AG08395 (cell line): ENCODE data around the gene SARS1.
A peak's percentile ranks its signal among the peaks of the same experiment; 100 is the strongest.

Experiments
- DNase-seq: peaks from one replicate; pipeline ENCODE4 v3.0.0; 2012; ENCODE audit warnings: mixed read lengths, low spot score

SARS1 gene

DNA sequence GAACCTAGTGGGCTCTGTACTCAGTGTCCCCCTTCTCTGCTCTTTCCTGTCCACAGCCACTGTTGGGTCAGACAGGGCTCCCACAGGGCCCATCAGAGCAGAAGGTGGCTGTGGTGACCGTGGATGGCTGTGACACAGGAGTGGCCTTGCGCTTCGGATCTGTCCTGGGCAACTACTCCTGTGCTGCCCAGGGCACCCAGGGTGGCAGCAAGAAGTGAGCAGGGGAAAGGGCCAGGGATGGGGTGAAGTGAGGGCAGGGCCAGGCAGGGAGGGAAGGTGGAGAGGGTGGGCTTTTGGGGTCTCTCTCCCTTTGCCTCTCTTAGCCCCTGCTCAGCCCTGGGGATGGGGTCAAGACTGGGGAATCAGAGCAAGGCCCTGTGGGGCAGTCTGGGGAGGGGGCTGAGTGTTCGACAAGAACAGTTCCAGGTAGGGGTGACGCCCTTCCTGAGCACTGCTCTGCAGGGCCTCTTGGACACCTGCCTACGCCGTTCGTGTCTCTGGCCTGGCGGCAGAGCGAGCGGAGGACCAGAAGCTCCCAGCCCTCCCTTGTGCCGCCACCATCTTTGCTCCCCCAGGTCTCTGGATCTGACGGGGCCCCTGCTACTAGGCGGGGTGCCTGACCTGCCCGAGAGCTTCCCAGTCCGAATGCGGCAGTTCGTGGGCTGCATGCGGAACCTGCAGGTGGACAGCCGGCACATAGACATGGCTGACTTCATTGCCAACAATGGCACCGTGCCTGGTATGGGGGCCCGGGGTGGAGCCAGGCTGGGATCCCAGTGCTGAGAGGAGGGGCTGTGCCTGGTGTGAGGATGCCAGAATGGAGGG is 48.7 kb downstream of the SARS1 start:
- no peak for DNase-seq

DNA sequence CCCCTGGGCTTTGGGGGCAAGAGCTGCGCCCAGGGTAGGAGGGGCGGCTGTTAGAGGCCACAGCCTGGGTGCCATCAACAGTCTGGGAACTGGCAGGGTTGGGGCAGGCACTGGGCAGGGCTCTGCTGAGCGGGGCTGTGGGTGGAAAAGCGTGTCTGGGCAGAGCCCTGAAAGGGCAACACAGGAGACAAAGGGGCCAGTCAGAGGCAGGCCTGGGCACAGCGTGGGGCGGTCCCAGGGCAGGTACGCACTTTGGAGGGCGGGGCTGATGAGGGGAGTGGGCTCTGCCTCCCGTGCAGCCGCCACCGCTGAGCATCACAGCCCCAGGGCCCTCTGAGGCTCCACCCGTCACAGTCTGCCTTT is 49.5 kb downstream of the SARS1 start:
- DNase-seq = no peak

DNA sequence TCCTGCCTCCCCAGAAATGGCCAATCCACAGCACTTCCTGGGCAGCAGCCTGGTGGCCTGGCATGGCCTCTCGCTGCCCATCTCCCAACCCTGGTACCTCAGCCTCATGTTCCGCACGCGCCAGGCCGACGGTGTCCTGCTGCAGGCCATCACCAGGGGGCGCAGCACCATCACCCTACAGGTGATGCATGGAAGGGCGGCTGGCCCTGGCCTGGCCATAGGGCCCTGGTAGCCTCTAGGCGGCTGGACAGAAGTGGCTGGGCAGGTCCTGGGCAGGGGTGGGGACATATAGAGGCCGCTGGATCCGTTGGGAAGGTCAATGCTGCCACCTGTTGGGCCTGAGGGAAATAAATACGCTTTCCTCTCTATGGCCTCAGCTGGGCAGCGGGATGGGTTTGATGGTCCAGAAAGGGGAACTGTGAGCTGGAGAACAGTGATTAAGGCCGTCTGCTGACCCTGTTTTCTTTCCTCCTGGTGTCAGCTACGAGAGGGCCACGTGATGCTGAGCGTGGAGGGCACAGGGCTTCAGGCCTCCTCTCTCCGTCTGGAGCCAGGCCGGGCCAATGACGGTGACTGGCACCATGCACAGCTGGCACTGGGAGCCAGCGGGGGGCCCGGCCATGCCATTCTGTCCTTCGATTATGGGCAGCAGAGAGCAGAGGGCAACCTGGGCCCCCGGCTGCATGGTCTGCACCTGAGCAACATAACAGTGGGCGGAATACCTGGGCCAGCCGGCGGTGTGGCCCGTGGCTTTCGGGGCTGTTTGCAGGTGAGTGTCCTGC is 50.1 kb downstream of the SARS1 start:
- peak; percentile 90 for DNase-seq

GRCh38 chr1:109264379-109264755 is 50.6 kb downstream of the SARS1 start:
- no peak for DNase-seq

DNA sequence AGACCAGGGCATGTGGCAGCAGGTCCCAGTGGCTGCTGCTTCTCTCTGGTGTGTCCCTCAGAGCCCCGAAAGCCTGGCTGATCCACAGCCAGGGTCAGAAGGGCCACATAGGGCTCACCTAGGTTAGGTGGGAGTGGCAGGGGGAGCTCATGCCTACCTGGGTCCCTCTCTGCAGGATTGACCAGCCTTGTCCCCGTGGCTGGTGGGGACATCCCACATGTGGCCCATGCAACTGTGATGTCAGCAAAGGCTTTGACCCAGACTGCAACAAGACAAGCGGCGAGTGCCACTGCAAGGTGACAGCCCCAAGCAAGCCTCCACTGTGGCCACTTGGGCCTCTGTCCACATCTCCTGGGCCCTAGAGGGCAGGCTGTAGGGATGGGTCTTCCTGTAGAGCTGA is 51.3 kb downstream of the SARS1 start:
- no peak for DNase-seq

DNA sequence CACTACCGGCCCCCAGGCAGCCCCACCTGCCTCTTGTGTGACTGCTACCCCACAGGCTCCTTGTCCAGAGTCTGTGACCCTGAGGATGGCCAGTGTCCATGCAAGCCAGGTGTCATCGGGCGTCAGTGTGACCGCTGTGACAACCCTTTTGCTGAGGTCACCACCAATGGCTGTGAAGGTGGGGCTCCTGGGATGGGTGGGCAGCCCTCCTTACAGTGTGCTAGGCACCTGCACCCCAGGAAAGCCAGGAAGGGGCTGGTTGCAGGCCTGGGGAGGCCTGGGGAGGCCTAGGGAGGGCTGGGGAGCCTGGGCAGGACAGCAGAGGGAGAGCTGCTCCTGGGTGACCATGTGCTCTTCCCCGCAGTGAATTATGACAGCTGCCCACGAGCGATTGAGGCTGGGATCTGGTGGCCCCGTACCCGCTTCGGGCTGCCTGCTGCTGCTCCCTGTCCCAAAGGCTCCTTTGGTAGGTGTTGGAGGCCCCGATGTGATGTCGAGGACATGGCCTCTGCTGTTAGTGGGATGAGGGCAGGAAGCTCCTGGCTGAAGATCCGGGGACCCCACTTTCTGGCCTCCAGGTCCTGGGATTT is 52.1 kb downstream of the SARS1 start:
- no peak for DNase-seq

GRCh38 chr1:109266965-109267364 is 53.2 kb downstream of the SARS1 start:
- peak; percentile 70 for DNase-seq

DNA sequence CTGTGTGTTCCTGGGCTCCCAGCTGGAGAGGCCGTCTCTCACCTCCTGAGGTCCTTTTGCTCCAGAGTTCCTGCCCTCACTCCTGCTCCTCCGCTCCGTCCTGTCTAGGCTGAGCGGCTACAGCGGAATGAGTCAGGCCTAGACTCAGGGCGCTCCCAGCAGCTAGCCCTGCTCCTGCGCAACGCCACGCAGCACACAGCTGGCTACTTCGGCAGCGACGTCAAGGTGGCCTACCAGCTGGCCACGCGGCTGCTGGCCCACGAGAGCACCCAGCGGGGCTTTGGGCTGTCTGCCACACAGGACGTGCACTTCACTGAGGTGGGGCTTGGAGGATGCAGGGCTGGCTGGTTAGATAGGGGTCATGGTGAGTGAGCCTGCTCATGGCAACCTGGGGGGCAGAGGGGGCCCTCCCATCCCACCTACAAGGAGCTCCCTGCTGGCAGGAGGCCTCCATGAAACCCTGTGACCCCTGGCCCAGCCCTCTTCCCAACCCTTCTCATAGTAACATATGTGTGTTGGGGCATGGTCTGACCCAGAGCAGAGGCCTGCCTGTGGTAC is 54.1 kb downstream of the SARS1 start:
- no peak for DNase-seq

GRCh38 chr1:109268431-109269211 is 54.9 kb downstream of the SARS1 start:
- no peak for DNase-seq

DNA sequence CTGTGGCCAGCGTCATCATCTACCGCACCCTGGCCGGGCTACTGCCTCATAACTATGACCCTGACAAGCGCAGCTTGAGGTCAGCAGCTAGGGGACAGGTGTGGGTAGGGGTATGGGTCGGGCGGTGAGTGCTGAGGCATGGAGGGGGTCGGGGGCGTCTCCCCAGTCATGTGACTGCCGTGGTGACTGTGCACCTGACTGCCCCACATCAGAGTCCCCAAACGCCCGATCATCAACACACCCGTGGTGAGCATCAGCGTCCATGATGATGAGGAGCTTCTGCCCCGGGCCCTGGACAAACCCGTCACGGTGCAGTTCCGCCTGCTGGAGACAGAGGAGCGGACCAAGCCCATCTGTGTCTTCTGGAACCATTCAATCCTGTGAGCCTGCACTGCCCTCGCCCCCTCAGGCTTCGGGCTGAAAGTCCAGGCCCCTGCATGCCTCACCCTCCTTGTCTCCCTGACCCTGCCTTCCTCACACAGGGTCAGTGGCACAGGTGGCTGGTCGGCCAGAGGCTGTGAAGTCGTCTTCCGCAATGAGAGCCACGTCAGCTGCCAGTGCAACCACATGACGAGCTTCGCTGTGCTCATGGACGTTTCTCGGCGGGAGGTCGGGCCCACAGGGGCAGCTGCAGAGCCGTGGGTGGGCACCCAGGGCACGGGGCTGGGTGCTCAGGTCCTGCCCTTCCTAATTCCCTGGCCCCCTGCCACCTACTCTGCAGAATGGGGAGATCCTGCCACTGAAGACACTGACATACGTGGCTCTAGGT is 55.7 kb downstream of the SARS1 start:
- no peak for DNase-seq

DNA sequence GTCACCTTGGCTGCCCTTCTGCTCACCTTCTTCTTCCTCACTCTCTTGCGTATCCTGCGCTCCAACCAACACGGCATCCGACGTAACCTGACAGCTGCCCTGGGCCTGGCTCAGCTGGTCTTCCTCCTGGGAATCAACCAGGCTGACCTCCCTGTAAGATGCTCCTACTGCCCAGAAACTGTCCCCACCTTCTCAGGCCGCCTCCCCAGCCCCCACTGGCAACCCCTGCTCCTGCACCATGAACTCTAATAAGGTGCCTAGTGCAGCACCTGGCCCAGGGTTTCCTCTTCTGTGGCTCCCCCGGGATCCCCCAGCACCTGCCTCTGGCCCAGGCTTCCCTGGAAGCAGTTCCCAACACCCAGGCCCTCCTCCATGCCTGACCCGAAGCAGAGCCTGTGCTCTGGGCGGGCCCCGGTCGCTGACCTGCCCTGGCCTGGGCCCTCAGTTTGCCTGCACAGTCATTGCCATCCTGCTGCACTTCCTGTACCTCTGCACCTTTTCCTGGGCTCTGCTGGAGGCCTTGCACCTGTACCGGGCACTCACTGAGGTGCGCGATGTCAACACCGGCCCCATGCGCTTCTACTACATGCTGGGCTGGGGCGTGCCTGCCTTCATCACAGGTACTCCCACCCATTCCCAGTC is 56.4 kb downstream of the SARS1 start:
- no peak for DNase-seq

- no peak for DNase-seq
These were observed 57.1 kb downstream of the SARS1 start for GRCh38 chr1:109270623-109271317.

- DNase-seq = no peak
These were observed 57.7 kb downstream of the SARS1 start for GRCh38 chr1:109271458-109271857.

- DNase-seq = no peak
These were observed 58.5 kb downstream of the SARS1 start for GRCh38 chr1:109272021-109272799.

GRCh38 chr1:109272831-109273547 is 59.3 kb downstream of the SARS1 start:
- DNase-seq = no peak

GRCh38 chr1:109273570-109274288 is 60.0 kb downstream of the SARS1 start:
- no peak for DNase-seq

- DNase-seq = no peak
These were observed 61.1 kb downstream of the SARS1 start for GRCh38 chr1:109274533-109275476.
